Measurements from ENCODE around the gene ZBTB8A.
A peak's percentile ranks its signal among the peaks of the same experiment; 100 is the strongest.
"Not testable (repeated sequence)": the region's sequence is repeated elsewhere in the genome, so short reads cannot be mapped to it uniquely, and the experiment has no call there.

The ZBTB8A gene

DNA sequence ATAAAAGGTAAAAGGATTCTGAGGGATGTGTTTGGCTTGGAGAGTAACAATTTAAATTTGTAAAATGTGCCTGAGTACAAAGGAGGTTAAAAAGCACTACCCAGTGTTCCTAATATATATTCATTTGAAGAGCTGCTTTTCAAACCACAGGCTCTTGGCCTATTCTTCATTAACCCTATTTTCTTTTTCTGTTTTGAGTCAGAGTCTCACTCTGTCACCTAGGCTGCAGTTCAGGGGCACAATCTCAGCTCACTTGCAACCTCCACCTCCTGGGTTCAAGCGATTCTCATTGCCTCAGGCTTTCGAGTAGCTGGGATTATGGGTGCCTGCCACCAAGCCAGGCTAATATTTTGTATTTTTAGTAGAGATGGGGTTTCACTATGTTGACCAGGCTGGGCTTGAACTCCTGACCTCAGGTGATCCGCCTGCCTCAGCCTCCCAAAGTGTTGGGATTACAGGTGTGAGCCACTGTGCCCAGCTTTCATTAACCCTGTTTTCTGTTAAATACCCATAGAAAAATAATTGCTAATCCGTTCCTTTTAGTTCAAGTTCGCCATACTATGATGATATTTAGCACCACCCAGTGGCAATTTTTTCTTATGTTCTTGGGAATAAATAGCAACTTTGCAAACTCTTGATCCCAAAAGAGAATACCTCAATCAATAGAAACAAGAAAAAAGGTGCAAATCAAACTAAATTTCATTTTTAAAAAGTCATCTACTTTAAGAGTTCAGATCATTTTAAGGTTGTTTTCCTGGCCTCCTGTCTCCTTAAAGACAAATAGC, 80.7 kb downstream of the ZBTB8A start:
- no peak for DNase-seq (ENCODE audit: low spot score)

GRCh38 chr1:32622205-32622604, 83.0 kb downstream of the ZBTB8A start:
- DNase-seq (ENCODE audit: low spot score) = no peak

GRCh38 chr1:32622806-32623681, 83.8 kb downstream of the ZBTB8A start:
- no peak for DNase-seq (ENCODE audit: low spot score)

DNA sequence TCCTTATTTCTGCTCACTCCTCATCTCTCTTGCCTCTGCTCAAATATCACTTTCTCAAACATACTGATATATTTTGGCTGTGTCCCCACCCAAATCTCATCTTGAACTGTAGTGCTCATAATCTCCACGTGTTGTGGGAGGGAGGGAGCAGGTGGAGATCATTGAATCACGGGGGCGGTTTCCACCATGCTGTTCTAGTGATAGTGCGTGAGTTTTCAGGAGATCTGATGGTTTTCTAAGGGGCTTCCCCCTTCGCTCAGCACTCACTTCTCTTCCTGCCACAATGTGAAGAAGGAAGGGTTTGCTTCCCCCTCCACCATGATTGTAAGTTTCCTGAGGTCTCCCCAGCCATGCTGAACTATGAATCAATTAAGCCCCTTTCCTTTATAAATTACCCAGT, 84.5 kb downstream of the ZBTB8A start:
- no peak for DNase-seq (ENCODE audit: low spot score)

- DNase-seq (ENCODE audit: low spot score) = no peak
Measured at GRCh38 chr1:32626176-32626575, 86.9 kb downstream of the ZBTB8A start.

DNA sequence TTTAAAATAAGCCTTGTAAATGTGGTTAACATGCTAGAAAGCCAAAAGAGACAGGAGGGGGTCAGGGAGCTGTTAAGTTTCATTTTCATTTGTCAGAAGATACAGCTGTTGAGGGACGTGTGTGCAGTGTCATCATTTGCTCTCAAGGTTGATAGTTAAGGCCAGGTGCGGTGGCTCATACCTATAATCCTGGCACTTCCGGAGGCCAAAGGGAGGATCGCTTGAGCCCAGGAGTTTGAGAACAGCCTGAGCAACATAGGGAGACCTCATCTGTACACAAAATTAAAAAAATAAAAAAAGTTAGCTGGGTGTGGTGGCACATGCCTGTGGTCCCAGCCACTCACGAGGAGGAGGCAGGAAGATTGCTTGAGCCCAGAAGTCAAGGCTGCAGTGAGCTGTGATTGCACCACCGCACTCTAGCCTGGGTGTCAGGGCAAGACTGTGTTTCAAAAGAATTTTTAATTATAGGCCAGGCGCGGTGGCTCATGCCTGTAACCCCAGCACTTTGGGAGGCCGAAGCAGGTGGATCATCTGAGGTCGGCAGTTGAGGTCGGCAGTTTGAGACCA, 88.5 kb downstream of the ZBTB8A start:
- DNase-seq (ENCODE audit: low spot score) = no peak

DNA sequence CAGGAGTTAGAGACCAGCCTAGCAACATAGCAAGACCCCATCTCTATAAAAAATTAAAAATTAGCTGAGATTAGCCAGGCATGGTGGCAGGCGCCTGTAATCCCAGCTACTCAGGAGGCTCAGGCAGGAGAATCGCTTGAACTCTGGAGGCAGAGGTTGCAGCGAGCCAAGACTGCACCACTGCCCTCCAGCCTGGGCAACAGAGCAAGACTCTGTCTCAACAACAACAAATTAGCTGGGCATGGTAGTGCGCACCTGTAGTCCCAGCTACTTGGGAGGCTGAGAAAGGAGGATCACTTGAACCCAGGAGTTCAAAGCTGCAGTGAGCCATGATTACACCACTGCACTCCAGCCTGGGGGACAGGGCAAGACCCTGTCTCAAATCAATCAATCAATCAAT, 90.9 kb downstream of the ZBTB8A start:
- not testable (repeated sequence) for DNase-seq (ENCODE audit: low spot score)

- DNase-seq (ENCODE audit: low spot score) = no peak
Measured at GRCh38 chr1:32632829-32633228, 93.6 kb downstream of the ZBTB8A start.

DNA sequence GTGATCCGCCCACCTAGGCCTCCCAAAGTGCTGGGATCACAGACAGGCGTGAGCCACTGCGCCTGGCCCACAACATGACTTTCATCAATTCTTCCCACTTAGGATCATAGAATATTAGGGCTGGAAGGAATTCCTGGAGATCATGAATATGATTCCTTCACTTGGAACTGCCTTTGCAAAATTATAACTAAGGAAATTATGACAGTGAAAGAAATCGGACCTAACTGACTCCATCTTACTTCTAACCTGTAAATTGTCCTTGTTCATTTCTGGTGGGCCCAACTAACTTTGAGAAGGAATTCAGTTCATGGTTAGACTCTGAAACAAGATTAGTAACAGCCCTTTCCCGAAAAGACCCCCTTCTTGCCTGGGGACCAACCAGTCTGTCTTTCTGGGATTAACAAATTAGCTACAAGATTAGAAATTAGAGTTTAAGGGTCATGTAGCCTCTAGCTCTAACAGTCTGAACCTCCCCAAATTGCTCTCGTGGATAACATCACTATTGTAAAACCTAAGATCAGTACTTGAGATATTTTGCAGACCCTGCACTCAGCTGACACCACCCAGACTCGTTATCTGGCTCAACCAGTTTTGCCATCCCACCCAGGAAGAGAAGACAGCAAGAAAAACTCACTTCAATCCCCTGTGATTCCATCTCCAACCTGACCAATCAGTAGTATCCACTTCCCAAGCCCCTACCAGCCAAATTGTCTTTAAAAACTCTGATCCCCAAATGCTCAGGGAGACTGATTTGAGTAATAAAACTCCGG, 96.5 kb downstream of the ZBTB8A start:
- no peak for DNase-seq (ENCODE audit: low spot score)

DNA sequence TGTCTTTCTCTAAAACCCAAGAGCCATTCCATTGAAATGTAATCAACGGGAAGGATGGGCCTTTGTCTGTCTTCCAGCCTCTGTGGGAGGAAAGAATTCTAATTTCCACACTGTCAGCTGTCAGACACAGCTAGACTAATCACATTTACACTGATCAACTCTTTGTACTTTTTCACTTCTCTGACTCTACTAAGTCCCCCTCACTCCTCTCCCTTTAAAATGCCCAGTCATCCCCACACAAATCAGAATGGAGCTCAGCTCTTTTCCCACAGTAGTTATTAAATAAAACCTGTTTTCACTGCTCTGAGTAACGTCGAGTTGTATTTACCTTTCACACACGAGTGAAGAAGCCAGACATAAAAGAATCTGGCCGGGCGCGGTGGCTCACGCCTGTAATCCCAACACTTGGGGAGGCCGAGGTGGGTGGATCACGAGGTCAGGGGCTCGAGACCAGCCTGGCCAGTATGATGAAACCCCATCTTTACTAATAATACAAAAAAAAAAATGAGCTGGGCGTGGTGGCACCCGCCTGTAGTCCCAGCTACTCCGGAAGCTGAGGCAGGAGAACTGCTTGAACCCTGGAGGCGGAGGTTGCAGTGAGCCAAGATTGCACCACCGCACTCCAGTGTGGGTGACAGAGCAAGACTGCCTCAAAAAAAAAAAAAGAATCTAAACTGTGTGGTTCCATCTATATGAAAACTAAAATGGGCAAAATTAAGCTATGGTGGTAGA, 97.9 kb downstream of the ZBTB8A start:
- DNase-seq (ENCODE audit: low spot score) = peak; percentile 52

- DNase-seq (ENCODE audit: low spot score) = no peak
Measured at GRCh38 chr1:32639489-32640075, 100.4 kb downstream of the ZBTB8A start.

DNA sequence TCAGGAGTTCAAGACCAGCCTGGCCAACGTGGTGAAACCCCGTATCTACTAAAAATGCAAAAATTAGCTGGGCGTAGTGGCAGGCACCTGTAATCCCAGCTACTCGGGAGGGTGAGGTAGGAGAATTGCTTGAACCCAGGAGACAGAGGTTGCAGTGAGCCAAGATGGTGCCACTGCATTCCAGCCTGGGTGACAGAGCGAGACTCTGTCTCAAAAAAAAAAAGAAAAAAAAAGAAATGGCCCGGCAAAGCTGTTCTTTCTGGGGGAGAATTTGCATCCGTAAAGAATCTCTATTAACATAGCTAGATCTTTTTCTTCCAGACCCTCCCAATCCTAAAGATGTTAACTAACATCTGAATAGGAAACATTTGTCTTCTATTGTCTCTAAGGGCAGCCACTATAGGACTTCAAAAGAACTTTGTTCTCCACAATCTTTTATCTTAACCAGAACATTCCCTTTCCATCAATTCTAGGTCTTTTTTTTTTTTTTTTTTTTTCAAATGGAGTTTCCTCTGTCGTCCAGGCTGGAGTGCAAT, 103.1 kb downstream of the ZBTB8A start:
- DNase-seq (ENCODE audit: low spot score) = not testable (repeated sequence)

DNA sequence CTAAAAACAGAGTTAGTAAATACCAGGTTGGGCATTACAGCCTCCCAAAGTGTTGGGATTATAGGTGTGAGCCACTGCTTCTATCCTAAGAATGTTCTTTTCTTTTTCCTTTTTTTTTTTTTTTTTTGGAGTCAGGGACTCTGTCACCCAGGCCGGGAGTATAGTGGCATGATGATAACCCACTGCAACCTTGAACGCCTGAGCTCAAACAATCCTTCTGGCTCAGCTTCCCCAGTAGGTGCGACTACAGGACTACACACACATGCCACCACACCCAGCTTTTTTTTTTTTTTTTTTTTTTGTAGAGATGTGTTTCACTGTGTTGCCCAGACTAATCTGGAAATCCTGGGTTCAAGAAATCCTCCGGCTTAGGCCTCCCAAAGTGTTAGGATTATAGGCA, 105.2 kb downstream of the ZBTB8A start:
- no peak for DNase-seq (ENCODE audit: low spot score)

GRCh38 chr1:32647308-32648134, 108.3 kb downstream of the ZBTB8A start:
- DNase-seq (ENCODE audit: low spot score) = no peak

DNA sequence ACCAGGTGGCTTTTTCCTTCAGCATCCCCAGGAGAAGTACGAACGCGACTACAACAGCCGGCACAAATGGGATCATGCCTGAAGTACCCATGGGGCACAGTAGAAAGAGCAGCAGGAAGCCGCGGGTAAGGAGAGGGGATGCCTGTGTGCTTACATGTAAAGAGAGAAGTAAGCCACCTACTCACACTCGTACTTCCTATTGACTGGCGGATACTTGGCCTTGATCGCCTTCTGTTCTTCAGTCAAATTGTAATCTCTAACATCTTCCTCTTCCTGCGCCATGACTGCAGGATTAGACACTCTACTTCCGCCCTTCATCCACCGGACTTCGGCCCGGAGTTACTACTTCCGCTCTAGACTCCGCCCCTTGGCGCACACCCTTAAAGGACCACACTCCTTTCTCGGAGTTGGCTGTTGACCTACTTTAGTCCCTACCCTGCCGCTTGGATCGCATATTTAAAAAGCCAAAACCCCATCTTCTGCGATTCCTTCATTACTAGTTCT, 111.1 kb downstream of the ZBTB8A start, which contains the start of gene ZBTB8OS:
Gene ZBTB8OS, minus strand, starts transcription at position 303 of the 504 bp plus-strand sequence. Its CDS starts 21 bp downstream, at position 282.
- DNase-seq (ENCODE audit: low spot score) = peak; percentile 84

DNA sequence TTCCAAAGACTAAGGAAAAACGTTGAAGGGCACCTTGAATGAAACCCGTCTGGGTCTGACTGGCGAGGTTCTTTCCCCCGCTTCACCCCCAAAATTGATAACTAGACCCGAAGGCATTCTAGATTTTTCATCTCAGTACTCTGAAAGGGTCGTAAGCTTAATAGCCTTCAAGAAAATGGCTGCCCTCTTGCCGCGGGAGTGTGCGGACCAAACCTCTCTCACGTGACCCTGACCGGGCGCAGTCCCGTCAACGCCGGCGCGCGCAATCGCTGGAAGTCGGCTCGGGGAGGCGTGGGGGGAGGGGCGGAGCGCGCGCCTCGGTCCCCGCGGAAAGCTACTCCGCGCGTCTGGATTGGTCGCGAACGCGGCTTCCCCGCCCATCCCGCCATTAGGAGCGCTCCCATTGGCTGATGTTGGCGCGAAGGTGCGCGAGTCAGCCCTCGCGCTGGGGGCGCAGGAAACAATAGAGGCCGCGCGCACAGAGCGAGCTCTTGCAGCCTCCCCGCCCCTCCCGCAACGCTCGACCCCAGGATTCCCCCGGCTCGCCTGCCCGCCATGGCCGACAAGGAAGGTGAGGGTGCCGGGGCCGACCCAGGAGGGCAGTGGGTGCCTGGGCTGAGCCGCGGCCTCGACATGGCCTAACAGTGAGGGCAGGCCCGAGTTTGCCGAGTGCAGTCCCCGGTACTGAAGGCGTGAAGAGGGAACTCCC, 111.7 kb downstream of the ZBTB8A start, which contains the start of gene RBBP4:
Gene RBBP4, plus strand, starts transcription at position 457 of the 709 bp plus-strand sequence. Its CDS starts 99 bp downstream, at position 556.
- DNase-seq (ENCODE audit: low spot score) = peak; percentile 99

DNA sequence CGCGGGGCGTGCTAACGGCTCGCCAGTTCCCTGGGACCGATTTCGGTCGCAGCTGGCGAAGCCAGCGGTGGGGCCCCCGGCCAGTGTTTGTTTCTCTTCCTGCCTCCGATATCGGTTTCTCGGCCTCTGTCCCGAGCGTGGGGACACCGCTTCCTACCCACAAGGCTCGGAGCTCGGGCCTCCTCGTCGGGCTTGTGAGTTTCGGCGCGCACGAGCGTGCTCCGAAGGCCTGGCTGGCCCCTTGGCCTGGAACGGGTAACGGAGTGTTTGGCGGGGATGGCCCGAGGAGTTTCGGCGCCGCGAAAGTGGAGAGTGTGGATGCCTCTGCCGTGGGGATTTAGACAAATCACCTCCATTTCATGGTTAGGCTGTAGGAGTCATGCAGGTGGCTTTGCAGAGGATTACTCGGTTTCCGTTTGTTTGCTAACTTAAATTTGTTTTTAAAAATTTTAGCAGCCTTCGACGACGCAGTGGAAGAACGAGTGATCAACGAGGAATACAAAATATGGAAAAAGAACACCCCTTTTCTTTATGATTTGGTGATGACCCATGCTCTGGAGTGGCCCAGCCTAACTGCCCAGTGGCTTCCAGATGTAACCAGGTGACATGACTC, 112.3 kb downstream of the ZBTB8A start:
- DNase-seq (ENCODE audit: low spot score) = no peak

Data from ecto neural progenitor cell (in vitro differentiated cells).